ENCODE measurements around the gene LBHD2.

Gene LBHD2

DNA sequence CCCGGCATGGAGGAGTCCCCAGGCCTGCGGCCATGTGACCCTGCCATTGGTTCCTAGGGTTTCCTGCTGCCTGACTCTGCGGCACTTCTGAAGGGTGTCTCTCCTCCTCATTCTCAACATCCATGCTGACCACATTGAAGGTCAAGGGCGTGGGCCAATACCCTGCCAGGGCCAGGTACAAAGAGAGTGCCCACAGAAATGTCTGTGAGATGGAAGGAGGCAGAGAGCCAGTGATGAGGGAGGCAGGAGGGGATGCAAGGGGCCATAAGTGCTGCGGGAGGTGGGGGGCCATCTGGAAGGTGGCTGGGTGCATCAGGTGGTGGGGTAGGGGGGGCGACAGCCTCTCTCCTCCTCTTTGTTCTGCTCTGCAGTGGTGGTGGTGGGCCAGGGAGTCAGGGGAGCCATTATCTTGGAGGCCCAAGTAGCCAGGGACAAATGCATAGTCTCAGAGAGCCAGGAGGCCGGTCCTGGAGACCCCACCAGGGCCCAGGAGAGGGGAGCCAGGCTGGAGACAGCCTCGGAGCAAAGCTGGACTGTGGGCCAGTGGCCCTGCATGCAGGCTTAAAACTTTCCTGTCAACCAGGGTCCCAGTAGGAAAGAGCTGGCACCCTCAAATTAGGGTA is 13.6 kb upstream of the LBHD2 start:
- DNase-seq: no peak

DNA sequence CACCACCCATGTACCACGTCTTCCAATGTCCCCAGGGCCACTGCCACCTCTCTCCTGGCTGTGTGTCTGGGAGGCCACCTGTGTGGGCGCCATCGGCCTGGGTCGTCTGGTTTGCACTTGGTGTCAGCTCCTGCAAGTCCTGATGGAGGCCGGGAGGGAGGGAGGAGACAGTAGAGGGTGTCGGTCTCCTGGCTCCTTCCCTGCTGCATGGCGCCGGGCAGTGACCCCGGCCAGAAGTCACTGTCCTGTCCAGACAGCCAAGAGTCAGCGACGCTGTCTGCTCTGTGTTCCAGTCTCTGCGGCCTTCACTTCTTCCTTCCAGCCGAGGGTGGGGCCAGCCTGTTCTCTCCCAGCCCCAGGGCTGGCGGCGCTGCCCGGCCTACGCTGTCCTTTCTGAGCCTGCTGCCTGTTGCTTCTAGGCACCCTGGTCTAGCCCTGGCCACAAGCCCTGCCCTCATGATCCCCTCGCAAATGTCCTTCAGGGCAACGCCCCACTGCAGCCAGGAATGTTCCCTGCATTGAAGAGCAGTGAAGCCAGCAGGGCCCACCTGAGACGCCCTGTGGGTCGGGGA is 13.0 kb upstream of the LBHD2 start:
- DNase-seq: no peak

DNA sequence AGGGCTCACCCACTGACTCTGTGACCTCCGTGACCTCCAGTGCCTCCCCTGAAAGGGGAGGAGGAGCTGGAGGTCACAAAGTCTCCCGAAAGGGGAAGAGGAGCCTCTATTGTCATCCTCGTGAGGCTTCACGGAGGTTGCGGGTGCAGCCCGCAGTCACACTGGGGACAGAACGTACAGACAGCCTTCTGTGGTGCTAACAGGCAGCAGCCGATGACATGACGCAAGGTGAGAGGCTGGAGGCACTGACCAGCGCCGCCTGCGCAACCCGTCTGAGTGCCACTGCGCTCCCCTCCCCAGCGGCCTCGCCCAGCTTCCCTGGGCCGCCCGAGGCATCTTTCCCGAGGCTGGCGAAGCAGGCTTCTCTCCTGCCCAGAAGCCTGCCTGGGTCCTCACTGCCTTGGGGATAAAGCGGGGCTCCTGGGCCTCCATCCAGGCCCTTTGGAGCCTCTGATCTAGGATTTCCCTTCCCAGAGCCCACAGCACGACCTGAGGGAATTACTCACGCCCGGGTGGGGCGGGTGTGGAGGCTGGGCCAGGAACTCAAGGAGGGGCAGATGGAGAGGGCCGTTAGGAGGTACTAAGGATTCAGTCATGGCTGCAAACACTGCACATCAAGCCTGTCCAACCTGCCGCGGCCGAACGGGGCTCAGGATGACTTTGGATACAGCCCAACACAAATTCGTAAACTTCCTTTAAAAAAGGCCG is 12.3 kb upstream of the LBHD2 start:
- no peak for DNase-seq

- no peak for DNase-seq
Measured at GRCh38 chr14:103072595-103073366, 11.2 kb upstream of the LBHD2 start.

DNA sequence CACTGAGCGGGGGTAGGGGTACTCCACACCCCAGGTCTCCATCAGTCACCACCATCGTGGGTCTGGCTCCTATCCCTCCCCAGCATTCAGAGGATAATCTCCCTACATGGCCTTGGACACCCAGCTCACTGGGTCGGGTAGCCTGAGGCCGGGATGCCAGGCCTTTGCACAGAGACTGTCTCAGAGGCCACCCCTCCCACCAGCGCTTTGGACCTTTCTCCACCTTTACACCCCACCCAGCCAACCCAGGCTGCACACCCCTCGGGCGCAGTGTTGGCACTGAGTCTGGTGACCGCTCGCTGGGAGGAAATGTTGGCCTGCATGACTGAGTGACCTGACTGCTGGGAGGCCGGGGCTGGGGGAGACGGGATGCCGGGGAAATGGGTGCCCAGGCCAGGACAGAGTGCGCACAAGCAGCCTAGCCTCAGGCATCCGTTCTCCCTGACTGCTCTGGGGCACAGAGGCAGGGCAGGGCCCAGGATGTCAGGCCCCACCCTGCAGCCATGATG is 10.6 kb upstream of the LBHD2 start:
- DNase-seq: no peak

DNA sequence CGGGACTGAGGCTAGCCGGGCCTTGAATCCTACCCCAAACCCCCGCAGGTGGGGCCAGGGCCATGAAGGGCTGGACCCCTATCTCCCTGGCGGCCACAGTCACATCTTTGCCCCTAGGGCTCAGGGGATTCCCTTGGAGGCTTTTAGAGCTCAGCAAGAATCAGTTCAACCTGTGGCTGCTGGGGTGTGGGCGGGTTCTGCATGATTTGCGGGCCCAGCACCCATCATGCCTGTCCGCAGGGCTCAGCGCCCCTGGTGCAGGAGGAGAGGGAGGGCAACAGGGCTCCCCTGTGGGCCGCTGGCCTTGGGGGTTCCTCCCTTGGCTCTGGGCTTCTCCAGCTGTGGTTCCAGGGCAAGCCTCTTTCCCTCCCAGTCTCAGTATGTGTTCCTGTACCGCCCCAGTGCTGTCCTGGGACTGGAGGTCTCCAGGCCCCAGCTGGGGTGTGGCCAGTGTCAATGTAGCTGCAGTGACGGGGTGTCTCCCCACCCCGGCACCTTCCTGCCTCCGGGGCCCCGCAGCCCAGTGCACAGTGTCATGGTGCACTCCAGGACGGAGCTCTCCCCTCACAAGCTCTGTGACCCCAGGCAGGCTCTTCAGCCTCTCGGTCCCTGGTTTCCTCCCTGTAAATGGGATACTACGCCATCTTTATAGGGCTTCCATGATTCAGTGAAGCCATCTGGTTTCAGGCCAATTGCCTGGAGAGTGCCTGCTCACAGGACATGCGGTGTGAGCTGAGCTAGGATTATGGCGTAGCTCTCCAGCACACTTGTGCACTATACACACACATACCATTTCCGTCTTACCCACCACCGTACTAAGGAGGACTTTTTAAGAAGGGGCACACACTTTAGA is 9.9 kb upstream of the LBHD2 start:
- DNase-seq: no peak

- no peak for DNase-seq
Measured at GRCh38 chr14:103074729-103075367, 9.2 kb upstream of the LBHD2 start.

DNA sequence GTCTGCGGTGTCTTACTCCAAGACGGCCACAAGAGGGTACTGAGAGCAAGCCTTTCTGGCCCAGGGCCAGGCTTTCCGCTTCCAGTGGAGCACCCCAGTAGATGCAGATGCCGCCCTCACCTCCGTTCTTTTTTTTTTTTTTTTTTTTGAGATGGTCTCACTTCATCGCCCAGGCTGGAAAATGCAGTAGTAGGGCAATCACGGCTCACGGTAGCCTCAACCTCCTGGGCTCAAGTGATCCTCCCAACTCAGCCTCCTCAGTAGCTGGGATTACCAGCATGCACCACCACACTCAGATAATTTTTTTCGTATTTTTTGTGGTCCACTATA is 5.6 kb upstream of the LBHD2 start:
- peak; percentile 42 for DNase-seq

DNA sequence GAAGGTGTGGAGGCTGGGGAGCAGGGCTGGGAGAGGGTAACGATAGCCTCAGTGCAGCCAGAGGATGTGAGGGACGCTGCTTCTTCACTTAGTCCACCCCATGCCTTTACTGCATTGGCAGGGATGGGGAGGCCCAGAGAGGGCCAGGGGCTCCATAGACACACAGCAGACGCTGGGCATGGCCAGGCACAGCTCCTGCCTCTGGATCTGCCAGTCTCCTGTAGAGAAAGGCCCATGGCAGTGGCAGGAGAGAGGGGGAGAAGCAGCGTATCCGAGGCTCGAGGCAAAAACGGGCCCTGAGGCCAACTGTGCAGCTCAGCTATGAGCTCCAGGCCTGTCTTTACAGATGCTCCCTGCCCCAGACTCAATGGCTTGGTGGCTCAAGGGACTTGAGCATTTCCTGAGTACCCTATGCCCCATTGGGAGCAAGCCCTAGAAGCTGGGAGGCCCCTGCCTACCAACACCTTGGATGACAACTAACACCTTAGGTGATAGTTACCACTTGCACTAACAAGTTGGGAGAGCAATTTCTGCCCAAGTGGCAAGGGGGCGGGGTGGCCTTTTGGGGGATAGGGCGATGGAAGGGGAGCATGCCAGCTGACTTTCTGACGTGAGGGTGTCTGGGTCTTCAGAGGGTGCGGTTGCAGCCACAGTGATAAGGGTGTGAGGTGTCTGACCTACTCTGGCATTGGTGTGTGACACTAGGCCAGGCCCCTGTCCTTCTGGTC is 5.0 kb upstream of the LBHD2 start:
- DNase-seq: no peak

GRCh38 chr14:103081951-103082350 is 2.1 kb upstream of the LBHD2 start:
- DNase-seq: no peak

DNA sequence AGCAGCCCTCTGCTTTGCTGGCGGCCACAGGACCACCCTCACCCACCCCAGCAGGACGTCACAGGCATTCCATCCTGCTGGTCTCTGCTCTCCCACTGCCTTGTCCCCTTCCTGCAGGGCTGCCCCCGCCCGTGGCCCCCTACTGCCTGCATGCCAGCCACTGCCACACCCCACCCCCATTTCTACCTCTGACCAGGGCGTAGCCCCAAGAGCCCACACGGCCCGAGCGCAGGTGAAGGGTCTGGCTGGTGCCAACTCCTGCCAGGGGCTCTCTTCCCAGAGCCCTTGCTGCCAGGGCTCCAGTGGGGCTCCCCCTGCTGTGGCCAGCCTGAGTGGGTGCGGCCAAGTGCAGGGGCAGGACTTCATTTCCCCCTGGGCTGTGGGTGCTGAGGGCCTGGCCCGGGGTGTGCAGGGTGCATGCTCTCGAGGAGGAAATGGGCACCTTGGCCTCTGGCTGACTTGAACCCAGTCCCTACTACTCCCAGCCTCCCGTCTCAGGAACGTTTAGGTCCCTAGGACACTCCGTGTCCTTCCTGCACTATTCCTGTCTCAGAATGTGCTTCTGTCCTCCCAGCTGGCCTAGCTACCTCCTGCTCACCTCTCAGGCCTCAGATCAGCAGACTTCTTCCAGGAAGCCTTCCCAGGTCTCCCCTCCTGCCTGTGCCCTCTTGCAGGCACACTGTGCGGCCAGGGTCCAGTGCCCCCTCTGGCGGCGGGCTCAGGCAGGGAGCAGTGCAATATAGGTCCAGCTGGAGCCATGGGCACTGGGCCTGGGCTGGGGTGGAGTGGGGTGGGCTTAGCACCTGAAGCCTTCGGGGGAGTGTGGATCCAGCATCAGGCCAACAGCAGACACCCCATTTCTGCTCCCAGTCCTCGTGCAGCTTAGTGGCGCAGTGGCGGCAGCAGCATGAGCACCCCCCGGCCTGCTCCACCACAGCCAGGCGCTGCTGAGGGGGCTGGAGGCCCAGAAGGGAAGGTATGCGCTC is 1.4 kb downstream of the LBHD2 start:
- DNase-seq: no peak

GRCh38 chr14:103086771-103087342 is 2.8 kb downstream of the LBHD2 start:
- DNase-seq: no peak

- no peak for DNase-seq
Measured at GRCh38 chr14:103087343-103087835, 3.4 kb downstream of the LBHD2 start.

GRCh38 chr14:103088921-103089320 is 4.9 kb downstream of the LBHD2 start:
- no peak for DNase-seq

DNA sequence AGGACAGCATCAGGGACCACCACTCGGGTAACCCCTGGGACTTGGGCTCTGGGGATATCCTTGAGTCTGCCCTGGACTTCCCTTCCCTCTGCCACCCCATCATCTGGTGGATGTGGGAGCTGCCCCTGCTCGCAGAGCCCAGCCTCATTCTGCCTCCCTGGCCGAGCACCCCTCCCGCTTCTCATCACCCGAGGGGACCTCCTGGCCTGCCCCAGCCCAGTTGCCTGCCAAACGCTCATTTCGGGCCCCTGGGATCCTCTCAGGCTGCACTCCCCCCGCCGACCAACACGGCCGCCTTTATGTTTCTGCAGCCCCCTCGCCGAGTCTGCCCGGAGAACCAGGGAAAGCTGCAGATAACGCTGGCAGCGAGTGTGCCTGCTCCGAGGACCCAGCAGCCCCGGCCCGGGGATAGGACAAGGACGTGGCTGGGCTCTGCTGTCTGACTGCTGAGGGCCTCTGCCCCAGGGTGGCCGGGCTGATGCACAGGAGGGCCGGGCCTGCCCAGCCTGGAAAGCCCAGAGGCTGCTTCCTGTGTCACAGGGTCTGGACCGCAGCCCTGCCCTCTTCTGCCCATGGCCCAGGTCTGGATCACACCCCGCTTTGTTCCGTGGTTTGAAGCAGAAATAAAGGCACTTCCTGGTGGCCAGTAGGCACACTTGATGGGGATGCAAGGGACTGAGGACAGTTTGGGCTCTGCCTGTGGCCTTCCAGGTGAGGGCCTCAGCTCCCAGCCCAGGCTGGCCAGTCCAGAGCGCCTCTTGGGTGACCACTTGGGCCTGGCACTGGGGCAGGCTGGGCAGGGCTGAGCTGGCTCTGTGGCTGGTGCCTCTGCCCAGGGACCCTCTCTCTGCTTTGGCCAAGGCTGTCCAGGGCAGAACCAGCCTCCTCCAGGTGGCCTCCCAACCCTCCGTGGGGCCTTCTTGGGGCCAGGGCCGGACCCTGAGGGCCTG is 5.7 kb downstream of the LBHD2 start:
- DNase-seq: no peak

DNA sequence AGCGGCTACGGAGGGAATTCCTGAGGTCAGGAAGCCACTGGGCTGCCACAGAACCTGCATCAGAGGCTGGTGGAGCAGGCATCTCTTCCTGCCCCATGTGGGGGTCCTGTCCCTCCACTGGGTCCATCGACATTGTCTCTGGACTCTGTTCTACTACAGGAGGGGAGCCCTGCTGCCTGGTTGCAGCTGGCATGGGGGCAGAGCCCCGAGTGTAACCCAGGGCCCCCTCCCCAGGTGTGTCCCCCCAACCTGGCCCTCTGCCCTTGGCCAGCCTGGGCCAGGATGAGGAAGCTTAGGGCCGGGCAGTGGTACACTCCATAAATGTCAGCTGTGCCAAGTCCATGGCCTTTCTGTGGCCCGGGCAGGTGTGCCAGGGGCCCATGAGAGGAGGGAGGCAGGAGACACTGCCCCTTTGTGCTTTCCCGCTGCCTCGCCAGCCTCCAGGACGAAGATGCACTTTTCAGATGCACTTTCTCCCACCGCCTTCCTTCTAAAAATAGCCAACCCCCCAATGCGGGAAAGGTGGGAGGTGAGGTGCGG is 6.5 kb downstream of the LBHD2 start:
- no peak for DNase-seq

- no peak for DNase-seq
Measured at GRCh38 chr14:103091041-103091882, 7.3 kb downstream of the LBHD2 start.

Measured in KG1 (cell line).